Limb (tissue), 2 donors: ENCODE results near the gene SPTB.

Experiments
- DNase-seq, 2 donors: peaks; one replicate each; pipeline ENCODE4 v3.0.0-alpha.2; 2016; ENCODE audit errors: extremely low spot score in 2 of 2

The SPTB gene

DNA sequence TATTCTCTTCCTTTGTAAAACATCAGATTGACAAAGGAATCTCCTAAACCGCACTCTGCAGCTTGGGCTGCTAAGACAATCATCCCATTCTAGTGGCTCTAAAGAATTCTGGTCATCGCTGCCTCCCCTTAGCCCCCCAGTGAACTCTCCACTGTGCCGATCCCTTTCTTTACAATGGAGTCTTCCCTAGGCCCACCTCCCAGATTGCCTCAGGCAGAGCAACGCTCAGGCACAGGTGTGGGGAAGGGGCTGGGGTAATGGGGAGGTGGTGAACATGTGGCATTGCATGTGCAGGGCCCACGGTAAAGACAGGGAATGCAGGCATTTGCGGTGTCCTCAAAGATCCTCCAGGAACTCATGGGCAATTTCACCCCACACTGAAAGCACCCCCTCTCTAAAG lies 89.2 kb downstream of the SPTB start:
- DNase-seq = no peak

DNA sequence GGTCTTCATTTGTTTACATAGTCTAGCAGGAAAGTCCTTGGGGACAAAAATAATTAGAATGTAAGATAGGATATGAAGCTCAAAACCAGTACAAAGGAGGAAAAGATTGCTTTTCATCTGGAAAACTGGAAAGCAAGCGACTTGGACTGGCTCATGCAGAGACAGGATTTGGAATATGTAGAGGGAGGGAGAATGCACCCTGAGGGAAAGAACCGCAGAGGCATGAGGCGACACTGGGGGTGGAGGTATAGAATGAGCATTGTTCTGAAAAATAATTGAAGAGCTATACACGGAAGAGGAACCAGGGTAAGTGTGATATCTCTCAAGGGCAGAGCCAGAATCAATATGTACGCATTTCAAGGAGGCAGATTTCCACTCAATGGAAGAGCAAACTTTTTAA lies 90.0 kb downstream of the SPTB start:
- no peak for DNase-seq

DNA sequence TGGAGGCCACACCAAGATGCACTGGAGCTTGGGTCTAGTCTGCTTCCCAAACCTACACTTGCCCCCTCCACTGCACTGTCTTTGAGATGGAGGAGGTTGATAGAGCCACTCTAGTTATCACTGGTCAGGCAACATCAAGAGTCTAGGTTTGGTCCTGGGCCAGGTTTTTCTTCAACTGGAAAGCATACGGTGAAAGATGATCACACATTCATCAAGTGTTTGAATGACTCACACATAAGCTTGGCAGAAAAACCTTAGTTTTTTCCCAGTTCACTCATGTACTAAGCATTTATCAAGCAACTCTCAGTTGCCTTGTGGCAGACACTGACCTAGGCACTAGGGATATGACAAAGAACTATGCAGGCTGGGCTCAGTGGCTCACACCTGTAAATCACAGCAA lies 91.0 kb downstream of the SPTB start:
- DNase-seq = no peak

DNA sequence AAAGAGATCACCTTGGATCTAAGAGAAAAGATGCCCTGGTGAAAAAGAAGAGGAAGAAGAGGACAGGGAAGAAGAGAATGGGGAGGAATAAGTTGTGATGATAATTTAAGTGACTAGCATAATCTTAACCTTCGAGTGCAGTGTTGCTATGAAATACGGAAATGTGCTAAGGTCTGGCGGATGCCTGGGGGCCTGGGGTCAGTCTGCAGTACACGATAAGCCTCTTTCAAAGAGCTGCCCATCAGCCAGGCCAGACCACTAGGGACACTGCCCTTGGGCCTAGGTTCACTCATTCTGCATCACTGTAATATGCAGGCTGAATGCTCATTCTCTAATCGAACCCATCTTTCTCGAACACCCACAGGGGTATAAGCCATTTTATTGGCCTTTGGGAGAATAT lies 92.1 kb downstream of the SPTB start:
- no peak for DNase-seq

DNA sequence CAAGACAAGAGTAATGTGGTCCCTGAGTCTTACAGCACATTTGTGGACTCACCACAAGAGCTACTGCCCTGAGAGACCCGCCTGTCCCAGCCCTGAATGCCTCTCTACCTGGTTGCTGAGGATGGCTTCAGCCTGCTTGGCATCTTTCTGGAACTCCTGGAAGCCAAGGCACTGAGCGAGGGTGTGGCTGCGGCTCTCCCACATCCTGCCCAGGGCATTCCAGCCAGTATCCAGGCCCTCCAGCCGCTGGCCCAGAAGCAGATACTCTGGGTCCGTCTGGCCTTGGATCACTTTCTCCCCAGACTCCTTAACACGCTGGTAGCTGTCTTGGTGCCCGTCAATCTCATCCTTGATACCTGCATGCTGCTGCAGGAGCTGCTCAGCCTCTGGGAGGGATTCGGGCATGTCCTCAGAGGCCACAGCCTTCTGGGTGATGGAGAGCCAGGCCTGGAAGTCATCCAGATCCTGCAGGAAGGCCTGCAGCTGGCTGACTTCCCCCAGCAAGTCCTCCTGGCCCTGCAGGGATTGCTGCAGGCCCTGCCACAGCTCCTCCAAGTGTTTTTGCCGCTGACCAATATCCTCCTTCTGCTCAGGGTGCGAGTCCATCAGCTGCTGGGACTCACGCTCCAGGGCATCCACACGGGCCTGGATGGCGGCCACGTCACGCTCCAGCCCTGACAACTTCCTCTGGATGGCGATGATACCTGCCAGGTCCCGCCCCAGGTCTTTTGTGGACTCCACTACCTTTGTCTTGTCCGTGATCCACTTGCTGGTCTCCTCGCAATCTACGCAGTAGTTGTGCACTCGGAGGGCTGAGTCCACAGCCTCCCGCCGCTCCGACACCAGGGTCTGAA lies 93.2 kb downstream of the SPTB start:
- DNase-seq = no peak

DNA sequence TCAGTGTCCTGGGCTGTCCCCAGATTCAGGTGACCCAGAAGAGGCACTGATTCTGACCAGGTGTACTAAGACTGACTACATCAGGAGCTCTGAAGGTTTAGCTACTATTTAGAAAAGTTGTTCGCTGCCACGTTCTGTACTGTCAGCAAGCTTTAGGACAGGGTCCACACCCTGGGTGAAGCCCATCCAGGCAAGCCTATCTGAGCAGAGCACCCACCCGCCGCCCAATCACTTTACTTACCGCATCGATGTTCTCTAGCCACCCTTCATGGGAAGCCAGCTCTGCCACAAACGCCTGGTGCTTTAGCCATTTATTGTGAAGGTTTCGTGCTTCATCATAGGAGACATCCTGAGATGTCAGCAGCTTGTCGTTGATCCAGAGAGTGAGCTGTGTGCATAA lies 95.7 kb downstream of the SPTB start:
- no peak for DNase-seq

DNA sequence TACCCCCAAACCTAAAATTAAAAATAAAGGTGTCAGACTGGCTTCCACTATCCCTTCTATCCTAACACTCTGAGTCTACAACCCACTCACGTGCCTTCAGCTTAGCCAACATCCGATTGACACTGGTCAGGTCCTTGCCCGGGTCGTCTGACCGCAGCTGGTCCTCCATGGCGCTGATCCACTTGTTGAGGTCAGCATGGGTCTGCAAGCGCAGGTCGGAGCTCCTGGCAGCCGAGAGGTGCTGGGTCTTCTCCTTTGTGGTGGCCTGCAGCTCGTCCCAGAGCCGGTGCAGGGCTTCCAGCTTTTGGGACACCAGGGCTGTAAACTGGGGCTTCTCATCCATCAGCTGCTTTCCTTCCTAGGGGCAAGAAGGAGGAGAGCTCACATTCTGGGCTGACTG lies 97.5 kb downstream of the SPTB start:
- no peak for DNase-seq

DNA sequence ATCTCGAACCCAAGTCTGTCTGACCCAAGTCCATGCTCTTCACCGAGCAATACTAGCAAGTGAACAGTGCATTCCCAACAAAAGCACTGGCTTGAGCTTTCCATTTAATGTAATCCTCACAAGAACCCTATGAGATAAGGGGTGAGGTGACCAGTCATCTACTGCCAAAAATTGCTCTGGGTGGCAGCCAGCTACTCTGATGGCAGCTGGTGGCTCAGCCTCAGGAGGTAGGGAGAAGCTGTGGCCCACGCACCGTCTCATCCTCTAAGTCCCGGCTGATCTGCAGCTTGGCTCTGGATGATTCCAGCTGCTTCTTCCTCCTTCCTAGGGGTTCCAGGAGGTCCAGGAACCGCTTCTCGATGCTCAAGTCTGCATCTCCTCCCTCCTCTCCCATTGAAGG lies 100.2 kb downstream of the SPTB start:
- no peak for DNase-seq

DNA sequence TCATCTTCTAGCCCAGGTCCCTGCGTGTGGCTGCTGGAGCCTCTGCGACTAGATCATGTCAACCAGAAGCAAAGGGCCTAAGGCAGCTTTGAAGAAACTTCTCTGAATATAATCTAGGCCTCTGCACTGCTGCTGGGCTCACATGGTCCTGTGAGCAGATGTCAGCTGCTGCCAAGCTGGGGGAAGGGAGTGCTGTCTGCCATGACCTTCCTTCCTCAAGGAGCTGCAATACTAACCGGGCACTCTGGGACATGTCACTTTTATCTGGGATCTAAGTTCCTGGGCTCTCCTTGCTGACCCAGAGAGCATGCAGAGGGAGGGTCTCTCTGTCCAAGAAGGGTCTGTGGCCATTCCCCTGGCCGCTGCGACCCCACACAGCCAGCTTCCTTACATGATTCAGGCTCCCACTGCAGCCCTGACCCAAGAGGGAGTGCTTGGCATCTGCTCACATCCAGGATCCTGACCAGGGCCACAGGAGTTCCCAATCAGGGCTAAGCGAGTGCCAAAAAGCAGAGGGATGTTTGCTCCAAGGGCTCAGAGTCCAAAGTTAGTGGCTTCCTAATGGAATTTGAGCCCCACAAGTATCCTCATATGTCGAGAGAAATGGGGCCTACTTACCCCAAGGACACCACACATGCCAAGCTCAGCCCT lies 101.5 kb downstream of the SPTB start:
- no peak for DNase-seq

DNA sequence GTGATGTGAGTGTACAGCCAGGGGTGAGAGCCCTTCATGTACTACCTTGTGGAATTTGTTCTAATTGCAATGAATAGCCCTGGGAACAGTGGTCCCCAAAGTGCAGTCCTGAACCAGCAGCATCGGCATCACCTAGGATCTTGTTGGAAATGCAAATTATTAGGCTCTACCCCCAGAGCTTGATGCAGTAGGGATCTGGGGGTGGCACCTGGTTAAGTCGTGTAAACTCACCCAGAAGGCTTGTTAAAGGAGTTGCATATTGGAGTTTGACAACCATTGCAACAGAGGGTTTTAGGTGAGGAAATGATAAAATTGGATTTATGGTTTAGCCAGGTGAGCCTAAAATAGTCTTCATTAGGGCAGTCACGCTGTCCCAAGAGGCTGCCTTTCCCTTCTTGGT lies 102.2 kb downstream of the SPTB start:
- DNase-seq = no peak

DNA sequence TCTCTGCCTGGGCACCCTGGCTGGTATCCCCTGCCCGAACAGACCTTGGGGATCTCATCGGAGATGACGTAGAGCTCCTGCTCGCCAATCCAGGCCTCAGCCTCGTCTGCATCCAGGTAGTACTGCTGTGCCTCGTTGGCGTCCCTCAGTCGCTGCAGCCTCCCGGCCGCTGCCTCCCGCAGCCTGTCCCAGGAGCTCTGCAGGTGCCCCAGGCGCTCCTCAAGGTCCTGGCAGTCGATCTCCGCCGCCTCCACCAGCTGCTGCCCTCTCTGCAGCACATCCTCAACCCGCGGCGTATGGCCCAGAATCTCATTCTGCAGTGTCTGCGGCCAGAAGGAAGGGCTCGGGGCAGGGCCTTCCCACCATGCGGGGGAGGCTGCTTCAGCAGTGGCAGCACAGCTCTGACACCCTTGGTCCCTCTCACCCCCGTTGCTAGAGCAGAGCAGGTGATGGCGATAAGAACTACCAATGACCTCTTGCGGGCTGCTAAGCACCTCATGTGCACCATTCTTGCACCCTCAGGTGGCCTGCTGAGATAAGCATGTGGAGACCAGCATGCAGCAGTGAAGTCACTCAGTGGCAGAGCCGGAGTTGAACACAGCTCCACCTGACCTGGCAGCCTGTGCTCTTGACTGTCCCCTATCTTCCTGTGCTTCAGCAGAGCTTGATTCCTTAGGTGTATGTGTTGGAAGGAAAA lies 104.5 kb downstream of the SPTB start:
- no peak for DNase-seq

DNA sequence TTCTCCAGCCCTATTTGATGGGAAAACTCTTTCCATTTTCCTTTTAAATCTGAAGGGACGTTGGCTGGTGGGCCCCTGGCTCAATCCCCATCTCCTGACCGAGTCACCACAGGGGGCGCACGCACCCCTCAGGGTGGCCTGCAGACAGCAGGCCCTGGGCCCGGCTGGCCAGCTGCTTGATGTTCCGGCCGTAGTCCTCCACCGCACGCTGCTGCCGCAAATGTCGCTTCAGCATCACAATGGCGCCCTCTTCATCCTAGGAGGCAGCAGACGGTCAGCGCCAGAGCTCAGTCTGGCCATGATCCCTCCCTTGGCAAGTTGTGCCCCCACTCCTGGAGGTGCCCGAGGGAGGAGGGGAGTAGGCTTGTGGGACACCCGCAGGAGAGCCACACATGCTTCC lies 105.4 kb downstream of the SPTB start:
- DNase-seq = no peak

DNA sequence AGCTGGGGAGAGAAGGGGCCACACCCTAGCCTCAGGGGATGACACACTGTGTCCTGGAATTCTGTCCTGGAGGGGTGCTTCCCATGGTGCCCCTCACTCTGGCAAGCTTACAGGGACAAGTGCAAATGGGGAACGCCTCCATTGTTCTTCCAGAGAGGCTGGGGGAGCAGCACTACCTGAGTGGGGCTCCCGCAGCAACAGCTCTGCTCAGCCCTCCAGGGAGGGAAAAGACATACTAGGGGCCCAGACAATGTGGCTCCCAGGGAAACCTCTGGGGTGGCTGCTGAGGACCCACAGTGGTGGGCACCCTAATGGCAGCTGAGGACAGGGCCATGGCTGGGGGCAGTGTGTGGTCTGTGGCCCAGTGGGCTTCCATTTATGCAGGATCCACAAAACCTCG lies 106.1 kb downstream of the SPTB start:
- no peak for DNase-seq

DNA sequence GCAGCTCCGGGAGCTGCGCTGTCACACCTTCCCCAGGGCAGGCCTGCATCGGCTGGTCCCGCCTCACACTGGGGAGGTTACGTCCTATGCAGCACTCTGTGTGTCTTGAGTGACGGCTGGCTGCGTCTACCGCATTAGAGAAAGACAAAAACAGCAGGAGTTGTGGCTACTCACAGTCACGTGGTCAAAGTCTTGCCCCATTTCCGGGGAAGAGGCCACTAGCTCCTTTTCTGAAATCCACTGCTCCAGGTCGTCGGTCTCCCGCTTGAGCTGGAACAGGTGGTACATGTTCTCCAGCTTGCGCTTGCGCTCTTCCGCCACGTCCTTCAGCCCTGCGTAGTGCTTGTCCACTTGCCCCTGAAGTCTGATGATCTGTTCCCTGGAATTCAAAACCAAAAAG lies 106.7 kb downstream of the SPTB start:
- DNase-seq = no peak

DNA sequence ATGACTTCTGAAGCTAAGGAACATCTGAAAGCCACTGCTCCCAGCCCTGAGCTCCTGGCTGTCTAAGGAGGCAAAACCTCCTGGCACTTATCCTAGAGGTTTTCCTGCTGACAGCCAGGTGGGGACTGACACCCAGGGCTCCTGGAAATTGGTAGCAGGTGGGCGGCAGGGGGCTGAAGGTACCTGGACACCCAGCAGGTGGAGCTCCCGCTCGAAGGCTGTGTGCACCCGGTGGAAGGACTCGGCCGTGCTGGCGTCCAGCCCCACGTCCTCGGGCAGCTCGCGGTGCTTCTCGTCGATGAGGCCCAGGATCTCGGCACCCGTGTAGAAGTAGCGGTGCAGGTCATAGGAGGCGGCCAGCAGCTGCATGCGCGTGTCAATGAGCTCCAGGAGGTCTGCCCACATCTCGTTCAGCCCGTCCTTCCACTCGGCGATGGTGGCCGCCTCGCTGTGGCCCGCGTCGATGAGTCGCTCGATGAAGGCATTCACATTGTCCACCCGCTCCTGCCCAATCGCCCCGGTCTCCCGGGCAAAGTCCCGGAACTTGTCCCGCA lies 107.2 kb downstream of the SPTB start:
- no peak for DNase-seq

DNA sequence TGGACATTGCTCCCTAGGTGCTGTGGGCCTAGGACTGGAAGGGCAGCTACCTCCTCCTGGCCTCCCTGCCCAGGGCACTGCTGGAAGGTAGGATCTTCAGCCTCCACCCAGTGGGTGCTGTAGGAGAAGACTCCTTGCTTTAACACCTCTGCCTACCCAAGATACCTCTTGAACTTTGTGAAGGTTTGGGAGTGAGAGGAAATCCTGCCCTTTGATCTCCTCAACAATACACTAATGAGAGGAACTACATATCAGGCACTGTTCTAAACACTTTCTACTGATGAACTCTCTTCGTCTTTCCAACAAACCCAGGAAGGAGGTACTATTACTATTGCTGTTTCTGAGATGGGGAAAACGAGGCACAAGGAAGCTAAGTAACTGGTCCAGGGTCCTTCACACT lies 108.5 kb downstream of the SPTB start:
- DNase-seq = no peak

DNA sequence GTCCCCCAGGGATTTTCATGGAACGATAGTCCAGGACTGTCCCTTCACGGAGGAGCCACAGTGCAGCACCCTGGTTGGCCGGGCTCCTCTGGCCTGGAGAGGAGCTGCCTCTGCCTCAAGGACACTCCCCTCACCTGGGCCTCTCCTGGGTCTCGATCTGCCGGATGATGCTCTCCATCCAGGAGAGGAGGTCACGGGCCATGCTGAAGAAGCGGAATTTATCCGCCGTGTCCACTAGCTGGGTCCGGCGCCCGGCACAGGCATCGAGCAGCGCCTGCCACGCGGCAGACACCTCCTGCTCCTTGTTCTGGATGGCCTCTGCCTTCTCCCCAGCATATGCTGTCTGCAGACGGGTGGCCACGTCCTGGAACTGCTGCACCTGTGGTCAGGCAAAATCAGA lies 109.0 kb downstream of the SPTB start:
- DNase-seq = no peak

DNA sequence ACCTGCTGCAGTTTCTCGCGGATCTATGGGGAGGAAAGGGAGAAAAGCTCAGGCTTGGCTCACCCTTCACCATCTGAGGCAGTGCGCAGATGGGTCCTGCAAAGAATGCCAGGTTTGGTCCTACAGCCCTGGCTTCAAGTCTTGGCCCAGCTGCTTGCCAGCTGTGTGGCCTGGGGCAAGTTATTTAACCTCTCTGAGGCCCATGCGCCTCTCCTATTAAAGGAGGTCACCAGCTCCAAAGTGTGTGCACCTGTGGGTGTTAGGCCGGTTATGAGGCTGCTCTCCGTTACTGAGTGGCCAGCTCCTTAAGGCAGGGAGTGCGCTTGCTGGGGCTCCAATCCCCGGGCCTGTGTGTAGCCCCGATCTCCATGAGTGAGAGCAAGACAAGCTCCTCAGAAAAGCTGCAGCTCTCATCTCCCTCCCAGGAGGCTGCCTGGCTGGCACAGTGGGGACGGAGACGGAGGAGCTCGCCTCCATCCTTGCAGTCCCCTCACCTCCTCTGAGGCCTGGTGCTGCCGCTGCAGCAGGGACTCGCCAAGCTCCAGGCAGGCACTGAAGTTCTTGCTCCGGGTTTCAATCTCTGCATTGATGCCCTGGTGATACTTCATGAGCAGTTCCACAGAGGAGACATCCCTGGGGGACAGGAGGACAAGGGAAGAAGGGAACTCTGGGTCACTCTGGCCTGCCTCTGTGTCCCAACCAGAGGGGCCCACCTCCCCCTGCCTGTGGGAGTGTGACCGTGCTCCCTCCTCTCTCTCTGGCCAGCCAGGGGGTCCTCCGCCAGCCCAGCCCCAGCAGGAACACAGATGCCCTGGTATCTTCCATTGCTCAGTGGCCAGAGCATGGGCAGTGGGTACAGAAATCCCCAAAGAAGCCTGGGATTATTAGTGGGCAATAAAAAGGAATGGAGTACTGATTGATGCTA lies 110.3 kb downstream of the SPTB start:
- DNase-seq = no peak

DNA sequence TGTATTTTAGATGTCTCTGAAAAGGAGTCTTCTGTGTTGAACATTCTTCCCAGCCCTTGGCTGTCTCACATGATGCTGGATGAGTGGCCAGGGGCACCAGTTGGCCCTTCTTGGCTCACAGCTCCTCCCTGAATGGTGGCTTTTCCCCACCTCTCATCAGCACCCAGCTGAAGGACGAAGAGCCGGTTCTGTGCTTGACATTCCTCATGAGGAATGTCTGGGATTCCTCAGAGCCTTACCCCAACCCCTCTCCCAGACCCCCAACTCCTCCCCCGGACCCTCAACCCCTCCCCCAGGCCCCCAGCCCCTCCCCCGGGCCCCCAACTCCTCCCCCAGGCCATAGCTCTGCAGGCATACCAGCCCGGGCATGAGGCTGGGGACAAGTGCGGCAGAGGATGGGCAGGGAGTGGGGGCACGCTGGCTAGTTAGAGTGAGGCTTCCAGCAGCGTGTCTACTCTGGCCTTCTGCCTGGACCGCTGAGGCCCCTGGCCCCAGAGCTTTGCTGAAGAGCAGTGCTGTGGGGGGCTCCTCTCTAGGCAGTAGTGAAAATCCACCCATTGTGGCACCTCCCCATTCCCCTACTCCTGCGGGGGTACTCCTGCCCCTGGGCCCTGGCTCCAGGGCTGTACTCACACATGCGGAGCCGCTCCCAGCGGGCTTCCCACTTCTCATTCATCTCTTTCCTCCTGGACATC lies 111.2 kb downstream of the SPTB start:
- no peak for DNase-seq

DNA sequence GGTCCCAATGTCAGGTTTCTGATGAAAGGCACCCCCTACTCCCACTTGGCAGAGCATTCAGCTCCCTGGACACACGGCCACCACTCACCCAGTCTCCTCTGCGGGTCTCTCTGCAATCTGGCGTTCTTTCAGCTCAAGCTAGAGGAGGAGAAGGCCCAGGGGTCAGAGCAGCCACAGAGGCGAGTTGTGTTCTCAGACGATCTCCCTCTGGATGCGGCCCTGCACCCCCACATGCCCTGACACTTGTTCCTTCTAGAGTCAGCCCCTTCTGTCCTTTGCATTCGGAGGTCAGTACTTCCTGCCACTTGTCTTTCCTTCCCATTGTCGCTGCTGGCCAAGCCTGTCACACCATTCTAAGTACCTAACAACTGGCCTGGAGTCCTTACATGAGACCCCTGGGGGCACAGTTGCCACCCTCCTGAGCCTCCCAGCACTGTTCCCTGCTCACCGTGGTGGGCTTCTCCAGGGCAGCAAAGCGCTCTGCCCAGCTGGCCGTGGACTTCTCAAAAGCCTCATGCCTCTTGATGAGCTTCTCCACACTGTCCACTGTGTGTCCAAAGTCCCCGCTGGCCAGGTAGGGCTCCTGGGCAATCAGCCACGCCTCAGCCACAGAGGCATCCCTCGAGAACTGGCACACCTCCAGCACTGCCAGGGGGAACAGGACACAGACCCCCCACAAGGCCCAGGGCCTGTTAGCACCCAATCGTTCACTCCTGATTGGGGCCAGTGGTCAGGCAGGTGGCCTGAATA lies 112.3 kb downstream of the SPTB start:
- DNase-seq = no peak
